Measurements from ENCODE around the gene AHRR. TPM values are rescaled to one million over a fixed set of nuclear protein-coding genes. Genes with fewer than 3 reads are reported as not detected.

Gene AHRR
- total and polyA plus RNA-seq, 2 experiments from 2014 or later: 0.27 to 1.8 TPM

- no peaks in the 10 kb centered on the region for H3K9me3 Mint-ChIP-seq
- Histone ChIP-seq H3K27ac (ENCODE audit: low read depth) (no peak overlapping the region), H3K27me3 (ENCODE audit: insufficient read depth) (peaks cover 32% of the 10 kb centered on the region), H3K4me3 (no peak overlapping the region), H3K4me1 (ENCODE audit: insufficient read depth) (no peaks in the 10 kb centered on the region), H3K36me3 (ENCODE audit: insufficient read depth) (no peaks in the 10 kb centered on the region), H3K9me2 (ENCODE audit: insufficient read depth) (no peaks in the 10 kb centered on the region), H2AFZ (no peak overlapping the region), H3K79me2 (replicated peaks; ENCODE audit: insufficient read depth) (no peaks in the 10 kb centered on the region), H4K20me1 (replicated peaks; ENCODE audit: insufficient read depth) (peaks cover 5% of the 10 kb centered on the region), H3K4me2 (no peak overlapping the region), H3F3A (replicated peaks; ENCODE audit: low read depth) (no peaks in the 10 kb centered on the region)
- peaks cover 5% of the 10 kb centered on the region; the same call in 1 of the 3 replicates for H3K4me1 Mint-ChIP-seq
- H3K4me3 Mint-ChIP-seq: no peak overlapping the region
- no peak for ATAC-seq
- H3K27me3 Mint-ChIP-seq (ENCODE audit: insufficient read depth, low read depth, poor library complexity): peaks cover 43% of the 10 kb centered on the region
- DNase-seq (ENCODE audit: low spot score): no peak
- peaks cover 9% of the 10 kb centered on the region; the same call in 2 of the 3 replicates for H3K36me3 Mint-ChIP-seq (ENCODE audit: low read depth)
- TF ChIP-seq JUNB (IDR thresholded peaks at IDR 0.05; ENCODE audit: unreplicated experiment) (no peak), ZNF331 (CRISPR knock-in tag; IDR thresholded peaks at IDR 0.05; ENCODE audit: low read depth) (no peak), ETS1 (IDR thresholded peaks at IDR 0.05) (no peak), CREB1 (CRISPR knock-in tag; IDR thresholded peaks at IDR 0.05; ENCODE audit: low read depth) (no peak), EZH2 (IDR thresholded peaks at IDR 0.05; ENCODE audit: low read depth, unreplicated experiment) (no peak), EZH2phosphoT487 (IDR thresholded peaks at IDR 0.05; ENCODE audit: unreplicated experiment) (no peak)
- TF ChIP-seq, protein P1, sequence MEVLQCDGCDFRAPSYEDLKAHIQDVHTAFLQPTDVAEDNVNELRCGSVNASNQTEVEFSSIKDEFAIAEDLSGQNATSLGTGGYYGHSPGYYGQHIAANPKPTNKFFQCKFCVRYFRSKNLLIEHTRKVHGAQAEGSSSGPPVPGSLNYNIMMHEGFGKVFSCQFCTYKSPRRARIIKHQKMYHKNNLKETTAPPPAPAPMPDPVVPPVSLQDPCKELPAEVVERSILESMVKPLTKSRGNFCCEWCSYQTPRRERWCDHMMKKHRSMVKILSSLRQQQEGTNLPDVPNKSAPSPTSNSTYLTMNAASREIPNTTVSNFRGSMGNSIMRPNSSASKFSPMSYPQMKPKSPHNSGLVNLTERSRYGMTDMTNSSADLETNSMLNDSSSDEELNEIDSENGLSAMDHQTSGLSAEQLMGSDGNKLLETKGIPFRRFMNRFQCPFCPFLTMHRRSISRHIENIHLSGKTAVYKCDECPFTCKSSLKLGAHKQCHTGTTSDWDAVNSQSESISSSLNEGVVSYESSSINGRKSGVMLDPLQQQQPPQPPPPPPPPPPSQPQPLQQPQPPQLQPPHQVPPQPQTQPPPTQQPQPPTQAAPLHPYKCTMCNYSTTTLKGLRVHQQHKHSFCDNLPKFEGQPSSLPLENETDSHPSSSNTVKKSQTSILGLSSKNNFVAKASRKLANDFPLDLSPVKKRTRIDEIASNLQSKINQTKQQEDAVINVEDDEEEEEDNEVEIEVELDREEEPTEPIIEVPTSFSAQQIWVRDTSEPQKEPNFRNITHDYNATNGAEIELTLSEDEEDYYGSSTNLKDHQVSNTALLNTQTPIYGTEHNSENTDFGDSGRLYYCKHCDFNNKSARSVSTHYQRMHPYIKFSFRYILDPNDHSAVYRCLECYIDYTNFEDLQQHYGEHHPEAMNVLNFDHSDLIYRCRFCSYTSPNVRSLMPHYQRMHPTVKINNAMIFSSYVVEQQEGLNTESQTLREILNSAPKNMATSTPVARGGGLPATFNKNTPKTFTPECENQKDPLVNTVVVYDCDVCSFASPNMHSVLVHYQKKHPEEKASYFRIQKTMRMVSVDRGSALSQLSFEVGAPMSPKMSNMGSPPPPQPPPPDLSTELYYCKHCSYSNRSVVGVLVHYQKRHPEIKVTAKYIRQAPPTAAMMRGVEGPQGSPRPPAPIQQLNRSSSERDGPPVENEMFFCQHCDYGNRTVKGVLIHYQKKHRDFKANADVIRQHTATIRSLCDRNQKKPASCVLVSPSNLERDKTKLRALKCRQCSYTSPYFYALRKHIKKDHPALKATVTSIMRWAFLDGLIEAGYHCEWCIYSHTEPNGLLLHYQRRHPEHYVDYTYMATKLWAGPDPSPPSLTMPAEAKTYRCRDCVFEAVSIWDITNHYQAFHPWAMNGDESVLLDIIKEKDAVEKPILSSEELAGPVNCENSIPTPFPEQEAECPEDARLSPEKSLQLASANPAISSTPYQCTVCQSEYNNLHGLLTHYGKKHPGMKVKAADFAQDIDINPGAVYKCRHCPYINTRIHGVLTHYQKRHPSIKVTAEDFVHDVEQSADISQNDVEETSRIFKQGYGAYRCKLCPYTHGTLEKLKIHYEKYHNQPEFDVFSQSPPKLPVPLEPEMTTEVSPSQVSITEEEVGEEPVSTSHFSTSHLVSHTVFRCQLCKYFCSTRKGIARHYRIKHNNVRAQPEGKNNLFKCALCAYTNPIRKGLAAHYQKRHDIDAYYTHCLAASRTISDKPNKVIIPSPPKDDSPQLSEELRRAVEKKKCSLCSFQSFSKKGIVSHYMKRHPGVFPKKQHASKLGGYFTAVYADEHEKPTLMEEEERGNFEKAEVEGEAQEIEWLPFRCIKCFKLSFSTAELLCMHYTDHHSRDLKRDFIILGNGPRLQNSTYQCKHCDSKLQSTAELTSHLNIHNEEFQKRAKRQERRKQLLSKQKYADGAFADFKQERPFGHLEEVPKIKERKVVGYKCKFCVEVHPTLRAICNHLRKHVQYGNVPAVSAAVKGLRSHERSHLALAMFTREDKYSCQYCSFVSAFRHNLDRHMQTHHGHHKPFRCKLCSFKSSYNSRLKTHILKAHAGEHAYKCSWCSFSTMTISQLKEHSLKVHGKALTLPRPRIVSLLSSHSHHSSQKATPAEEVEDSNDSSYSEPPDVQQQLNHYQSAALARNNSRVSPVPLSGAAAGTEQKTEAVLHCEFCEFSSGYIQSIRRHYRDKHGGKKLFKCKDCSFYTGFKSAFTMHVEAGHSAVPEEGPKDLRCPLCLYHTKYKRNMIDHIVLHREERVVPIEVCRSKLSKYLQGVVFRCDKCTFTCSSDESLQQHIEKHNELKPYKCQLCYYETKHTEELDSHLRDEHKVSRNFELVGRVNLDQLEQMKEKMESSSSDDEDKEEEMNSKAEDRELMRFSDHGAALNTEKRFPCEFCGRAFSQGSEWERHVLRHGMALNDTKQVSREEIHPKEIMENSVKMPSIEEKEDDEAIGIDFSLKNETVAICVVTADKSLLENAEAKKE (CRISPR knock-in tag; IDR thresholded peaks at IDR 0.05): no peak
- H3K27ac Mint-ChIP-seq: no peak overlapping the region
Observed at GRCh38 chr5:316210-317085, 5.1 kb upstream of the AHRR start.
